ENCODE results near the gene PIK3R2.

- no peak for TF ChIP-seq EZH2 (IDR thresholded peaks at IDR 0.05; ENCODE audit: insufficient read depth, poor library complexity, severe bottlenecking)
- no peak for TF ChIP-seq EZH2phosphoT487 (IDR thresholded peaks at IDR 0.05; ENCODE audit: insufficient read depth, low read depth)
Measured at GRCh38 chr19:18160971-18161635, 8.1 kb downstream of the PIK3R2 start.
